CD4-positive, alpha-beta T cell (primary cell): ENCODE results near the gene LHFPL3. TPM values are rescaled to one million over a fixed set of nuclear protein-coding genes. Genes with fewer than 3 reads are reported as not detected.

ENCODE experiments used
- ATAC-seq: fragments of 200-7000 bp; cut with Tn5 transposase; one replicate; pipeline ENCODE4 v1.10.0; 2022; ENCODE audit warnings: mild to moderate bottlenecking; ENCODE audit not compliant: poor library complexity
- CTCF ChIA-PET: fragments of 350-600 bp; sonication (Branson Sonifier 250); formaldehyde crosslinking; loops from one replicate; lab custom pipeline; 2021; ENCODE audit warnings: antibody characterized with exemption, inconsistent platforms; lab: Charles Lee
- POLR2A ChIA-PET: fragments of 350-600 bp; sonication (Branson Sonifier 250); formaldehyde crosslinking; loops from one replicate; lab custom pipeline; 2021; ENCODE audit warnings: antibody characterized with exemption, inconsistent platforms; lab: Charles Lee
- DNase-seq, 14 experiments: peaks; one replicate each; pipeline ENCODE4 v3.0.0-alpha.2; 2013 to 2020; ENCODE audit warnings: mixed read lengths in 2 of 14
- H3K27ac ChIP-seq, 2 donors: one replicate each; pipeline versions ENCODE4 v1.5.1 to v1.7.0; 2013; ENCODE audit warnings: low read length in 2 of 2, low read depth in 1 of 2, mild to moderate bottlenecking in 1 of 2
- H3K27me3 ChIP-seq, 2 experiments: 1 replicate in 1 of 2; 2 replicates in 1 of 2; pipeline versions ENCODE4 v1.6.1 to v1.7.0; 2013; ENCODE audit warnings: low read length in 2 of 2, control low read depth in 1 of 2, mild to moderate bottlenecking in 1 of 2, moderate library complexity in 1 of 2; ENCODE audit not compliant: insufficient read depth in 2 of 2, control insufficient read depth in 1 of 2
- H3K36me3 ChIP-seq: one replicate; pipeline ENCODE4 v1.6.1; 2013; ENCODE audit warnings: low read length, control low read depth; ENCODE audit not compliant: insufficient read depth
- H3K4me1 ChIP-seq: one replicate; pipeline ENCODE4 v1.6.1; 2013; ENCODE audit warnings: low read length, control low read depth; ENCODE audit not compliant: insufficient read depth
- H3K4me3 ChIP-seq: one replicate; pipeline ENCODE4 v1.5.1; 2013; ENCODE audit warnings: mild to moderate bottlenecking, low read length, moderate library complexity
- H3K9me3 ChIP-seq, 2 experiments: 1 replicate in 1 of 2; 2 replicates in 1 of 2; pipeline versions ENCODE4 v1.6.1 to v1.7.0; 2013; ENCODE audit warnings: low read length in 2 of 2, mild to moderate bottlenecking in 2 of 2, control low read depth in 1 of 2, moderate library complexity in 1 of 2; ENCODE audit not compliant: control insufficient read depth in 1 of 2, insufficient read depth in 1 of 2
- H3K27ac Mint-ChIP-seq: one replicate; pipeline ENCODE4 v1.8.0; 2020; ENCODE audit warnings: mixed read lengths
- H3K27me3 Mint-ChIP-seq: one replicate; pipeline ENCODE4 v1.8.0; 2021; ENCODE audit warnings: mixed read lengths
- H3K36me3 Mint-ChIP-seq: one replicate; pipeline ENCODE4 v1.8.0; 2021; ENCODE audit warnings: low read depth, mixed read lengths
- H3K4me1 Mint-ChIP-seq: one replicate; pipeline ENCODE4 v1.8.0; 2021; ENCODE audit warnings: low read depth, mixed read lengths
- H3K4me3 Mint-ChIP-seq: one replicate; pipeline ENCODE4 v1.8.0; 2020; ENCODE audit warnings: mild to moderate bottlenecking, mixed read lengths
- H3K9me3 Mint-ChIP-seq: one replicate; pipeline ENCODE4 v1.8.0; 2020; ENCODE audit warnings: mixed read lengths
- CTCF ChIP-seq: fragments of 200-600 bp; IDR thresholded peaks from one replicate; pipeline ENCODE4 v1.8.0; 2022; ENCODE audit warnings: antibody characterized with exemption, mild to moderate bottlenecking
- intact Hi-C, 2 experiments: fragments of 100-400 bp; cut with DNase I in 1 of 2; cut with micrococcal nuclease in 1 of 2; formaldehyde crosslinking; loops; one replicate each; pipeline versions ENCODE4 v1.15.1 to v1.9.0; 2023 to 2025; cut with DNase I, micrococcal nuclease
- total RNA-seq, 174 experiments: library from RNA in 2 of 174; stranded (reverse) in 2 of 174; gene quantifications; one replicate each; pipeline ENCODE4 v1.2.3 and lab custom pipeline; 2021 to 2026

LHFPL3 gene
- total RNA-seq, 2 experiments from 2014 or later = not detected

- ATAC-seq = no peak
- no peak overlapping the region for H3K27ac ChIP-seq
- DNase-seq = no peak
- Mint-ChIP-seq H3K9me3 (no peaks in the 10 kb centered on the region), H3K4me1 (no peaks in the 10 kb centered on the region), H3K36me3 (no peaks in the 10 kb centered on the region), H3K27me3 (no peaks in the 10 kb centered on the region), H3K4me3 (no peak overlapping the region), H3K27ac (no peak overlapping the region)
- TF ChIP-seq CTCF = no peak
- no peaks in the 10 kb centered on the region for H3K4me1 ChIP-seq
- intact Hi-C loops = no loop called here
- ChIA-PET POLR2A (no interaction called here), CTCF (interaction anchor here (0.7 kb wide), 1 partner anchor 160 kb away, joined by 3 read pairs; no protein-coding TSS in a partner anchor)
- no peaks in the 10 kb centered on the region for H3K9me3 ChIP-seq
- no peaks in the 10 kb centered on the region for H3K27me3 ChIP-seq
- H3K36me3 ChIP-seq = no peaks in the 10 kb centered on the region
- H3K4me3 ChIP-seq = no peak overlapping the region
Observed at GRCh38 chr7:104931181-104931781, 602.9 kb downstream of the LHFPL3 start.

- H3K4me3 ChIP-seq = no peak overlapping the region
- no peaks in the 10 kb centered on the region for H3K4me1 ChIP-seq
- H3K9me3 ChIP-seq = no peaks in the 10 kb centered on the region
- ATAC-seq = no peak
- Mint-ChIP-seq H3K27me3 (no peaks in the 10 kb centered on the region), H3K36me3 (no peaks in the 10 kb centered on the region), H3K27ac (no peak overlapping the region), H3K4me1 (no peaks in the 10 kb centered on the region), H3K4me3 (no peak overlapping the region), H3K9me3 (no peaks in the 10 kb centered on the region)
- H3K27ac ChIP-seq = no peak overlapping the region
- no peaks in the 10 kb centered on the region for H3K27me3 ChIP-seq
- ChIA-PET CTCF (no interaction called here), POLR2A (no interaction called here)
- no peak for DNase-seq
- intact Hi-C loops = no loop called here
- H3K36me3 ChIP-seq = no peaks in the 10 kb centered on the region
- no peak for TF ChIP-seq CTCF
Observed at GRCh38 chr7:104933022-104933421, 604.6 kb downstream of the LHFPL3 start.

- intact Hi-C loops = no loop called here
- Mint-ChIP-seq H3K9me3 (no peaks in the 10 kb centered on the region), H3K27ac (no peak overlapping the region), H3K4me3 (no peak overlapping the region), H3K4me1 (no peaks in the 10 kb centered on the region), H3K27me3 (no peaks in the 10 kb centered on the region), H3K36me3 (no peaks in the 10 kb centered on the region)
- no peak for ATAC-seq
- Histone ChIP-seq H3K4me1 (no peaks in the 10 kb centered on the region), H3K27ac (no peak overlapping the region), H3K9me3 (no peaks in the 10 kb centered on the region), H3K36me3 (no peaks in the 10 kb centered on the region), H3K27me3 (no peaks in the 10 kb centered on the region), H3K4me3 (no peak overlapping the region)
- no peak for TF ChIP-seq CTCF
- no peak for DNase-seq
- ChIA-PET CTCF (no interaction called here), POLR2A (no interaction called here)
Observed at GRCh38 chr7:104933521-104933988, 605.2 kb downstream of the LHFPL3 start.
